Measurements from ENCODE around the gene ATP8B4.

DNA sequence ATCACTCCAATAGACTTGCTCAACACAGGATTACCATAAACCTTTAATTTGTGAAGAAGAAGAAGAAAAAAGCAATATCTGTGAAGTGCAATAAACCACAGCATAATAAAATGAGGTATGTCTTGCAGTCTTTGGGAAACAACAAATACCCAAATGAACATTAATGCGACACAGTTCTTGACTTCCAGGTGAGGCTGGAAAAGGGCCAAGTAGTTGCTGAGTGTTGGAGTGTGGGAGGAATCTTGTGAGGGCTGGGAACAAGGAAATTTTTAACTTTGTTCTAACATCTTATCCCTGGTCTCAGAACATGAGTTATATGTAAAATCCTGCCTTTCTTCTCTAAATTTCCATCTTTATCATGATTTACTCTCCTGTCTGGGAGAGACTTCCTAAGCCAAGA, 291.7 kb downstream of the ATP8B4 start:
- TF ChIP-seq EZH2 (IDR thresholded peaks at IDR 0.05; ENCODE audit: low read length, unreplicated experiment): no peak
- TF ChIP-seq, protein P1, sequence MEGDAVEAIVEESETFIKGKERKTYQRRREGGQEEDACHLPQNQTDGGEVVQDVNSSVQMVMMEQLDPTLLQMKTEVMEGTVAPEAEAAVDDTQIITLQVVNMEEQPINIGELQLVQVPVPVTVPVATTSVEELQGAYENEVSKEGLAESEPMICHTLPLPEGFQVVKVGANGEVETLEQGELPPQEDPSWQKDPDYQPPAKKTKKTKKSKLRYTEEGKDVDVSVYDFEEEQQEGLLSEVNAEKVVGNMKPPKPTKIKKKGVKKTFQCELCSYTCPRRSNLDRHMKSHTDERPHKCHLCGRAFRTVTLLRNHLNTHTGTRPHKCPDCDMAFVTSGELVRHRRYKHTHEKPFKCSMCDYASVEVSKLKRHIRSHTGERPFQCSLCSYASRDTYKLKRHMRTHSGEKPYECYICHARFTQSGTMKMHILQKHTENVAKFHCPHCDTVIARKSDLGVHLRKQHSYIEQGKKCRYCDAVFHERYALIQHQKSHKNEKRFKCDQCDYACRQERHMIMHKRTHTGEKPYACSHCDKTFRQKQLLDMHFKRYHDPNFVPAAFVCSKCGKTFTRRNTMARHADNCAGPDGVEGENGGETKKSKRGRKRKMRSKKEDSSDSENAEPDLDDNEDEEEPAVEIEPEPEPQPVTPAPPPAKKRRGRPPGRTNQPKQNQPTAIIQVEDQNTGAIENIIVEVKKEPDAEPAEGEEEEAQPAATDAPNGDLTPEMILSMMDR (conservative IDR thresholded peaks at IDR 0.05; ENCODE audit: low read depth, low read length): no peak

All from PC-3 (cell line).